GM19035 (cell line): ENCODE data around the gene KIF25.

Experiments
- ATAC-seq: cut with Tn5 transposase; IDR thresholded peaks from one replicate; pipeline ENCODE4 v1.9.1; 2021; ENCODE audit not compliant: unreplicated experiment

KIF25 gene

GRCh38 chr6:168016176-168016620 lies 18.7 kb downstream of the KIF25 start:
- no peak for ATAC-seq

GRCh38 chr6:168016721-168017525 lies 19.5 kb downstream of the KIF25 start:
- no peak for ATAC-seq

- ATAC-seq, result no peak
Measured at GRCh38 chr6:168017629-168018028, 20.2 kb downstream of the KIF25 start.

GRCh38 chr6:168018664-168019063 lies 21.2 kb downstream of the KIF25 start:
- ATAC-seq, result no peak

DNA sequence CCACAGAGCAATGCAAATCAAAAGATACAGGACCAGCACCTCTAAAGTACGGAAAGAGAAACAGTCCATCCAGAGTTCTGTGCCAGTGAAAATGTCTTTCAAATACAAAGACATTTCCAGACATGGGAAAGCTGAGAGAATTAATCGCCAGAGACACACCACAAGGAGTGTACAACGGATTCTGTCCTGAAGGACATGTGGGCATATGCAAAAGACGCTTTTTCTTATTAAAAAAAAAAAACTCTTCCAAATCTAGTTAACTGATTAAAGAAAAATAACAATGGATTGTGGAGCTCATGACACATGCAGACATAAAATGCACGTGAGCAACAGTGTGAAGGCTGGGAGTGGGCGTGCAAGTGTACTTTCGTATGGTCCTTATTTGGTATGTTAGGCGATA lies 22.8 kb downstream of the KIF25 start:
- ATAC-seq, result no peak

DNA sequence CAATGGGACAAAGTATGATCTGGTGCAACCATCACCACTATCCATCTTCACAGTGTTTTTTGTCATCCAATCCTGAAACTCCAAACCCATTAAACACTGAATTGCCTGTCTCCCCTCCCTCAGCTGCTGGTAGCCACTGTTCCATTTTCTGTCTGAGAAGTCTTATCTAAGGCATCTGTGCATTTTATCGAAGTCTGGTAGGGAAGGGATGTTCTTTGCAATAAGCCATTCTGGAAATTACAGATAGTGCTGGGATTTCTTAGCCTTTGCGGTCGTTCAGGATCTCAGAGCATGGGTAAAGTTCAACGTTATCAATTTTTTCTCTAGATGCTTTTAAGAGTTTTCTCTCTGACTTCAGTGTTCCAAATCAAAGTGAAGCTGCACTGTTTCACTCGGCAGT lies 24.1 kb downstream of the KIF25 start:
- ATAC-seq, result no peak

DNA sequence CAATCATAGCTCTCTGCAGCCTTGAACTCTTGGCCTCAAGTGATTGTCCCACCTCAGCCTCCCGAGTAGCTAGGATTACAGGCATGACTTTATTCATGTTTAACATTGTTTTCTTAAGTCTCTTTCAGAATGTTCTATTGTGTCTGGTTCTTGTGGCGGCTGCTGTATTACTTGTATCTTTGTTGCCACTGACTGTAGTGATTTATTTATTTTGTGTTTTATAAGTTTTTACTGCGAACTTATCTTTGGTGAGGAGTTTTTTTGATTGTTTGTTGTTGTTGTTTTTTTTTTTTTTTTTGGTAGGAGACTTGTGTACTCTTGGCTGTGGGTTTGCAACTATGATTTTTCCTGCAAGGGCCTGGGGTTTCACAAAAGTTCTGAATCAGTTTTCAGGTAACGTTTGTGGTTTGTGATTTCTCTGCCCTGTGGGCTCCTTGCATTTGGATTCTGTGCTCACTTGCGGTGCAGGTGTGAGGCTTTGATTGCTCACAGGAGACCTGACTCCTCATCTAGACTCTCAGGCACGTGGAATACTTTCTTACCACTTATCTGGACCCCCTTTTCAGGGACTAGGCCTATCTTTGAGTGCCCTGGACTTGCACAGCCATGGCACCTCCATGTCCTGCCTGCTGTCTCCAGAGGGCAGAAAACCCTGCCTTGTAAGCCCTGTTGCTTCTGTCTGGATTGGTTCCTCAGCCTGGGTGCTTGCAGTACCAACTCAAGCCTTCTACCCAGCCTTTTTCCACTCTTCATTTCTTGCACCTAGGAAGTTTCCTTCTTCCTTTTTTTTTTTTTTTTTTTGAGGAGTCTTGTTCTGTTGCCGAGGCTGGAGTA lies 25.2 kb downstream of the KIF25 start:
- ATAC-seq, result no peak

DNA sequence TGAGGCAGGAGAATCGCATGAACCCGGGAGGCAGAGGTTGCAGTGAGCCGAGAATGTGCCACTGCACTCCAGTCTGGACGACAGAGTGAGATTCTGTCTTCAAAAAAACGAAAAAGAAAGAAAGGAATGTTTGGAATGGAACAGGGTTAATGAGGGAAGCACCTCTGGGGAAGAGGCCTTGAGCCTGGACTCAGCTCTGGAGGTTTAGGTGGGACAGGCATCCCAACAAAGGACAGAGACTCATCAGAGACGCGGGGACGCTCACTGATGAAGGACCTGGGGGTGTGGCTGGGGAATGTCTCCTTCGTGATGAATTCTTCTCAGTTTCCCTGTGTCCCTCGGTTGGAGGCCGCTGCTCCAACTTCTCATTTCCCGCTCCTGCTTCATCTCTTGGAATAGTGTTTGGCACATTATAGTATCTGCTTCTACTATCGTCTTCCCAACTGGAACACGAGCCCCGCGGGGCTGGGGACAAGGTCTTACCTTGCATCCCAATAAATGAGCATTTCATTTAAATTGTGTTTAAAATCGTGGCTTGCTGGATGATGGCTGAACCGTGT lies 27.6 kb downstream of the KIF25 start:
- ATAC-seq, result no peak

- ATAC-seq, result no peak
Measured at GRCh38 chr6:168025831-168026710, 28.6 kb downstream of the KIF25 start.

GRCh38 chr6:168026925-168027324 lies 29.5 kb downstream of the KIF25 start:
- ATAC-seq, result no peak

GRCh38 chr6:168027521-168027920 lies 30.1 kb downstream of the KIF25 start:
- no peak for ATAC-seq

DNA sequence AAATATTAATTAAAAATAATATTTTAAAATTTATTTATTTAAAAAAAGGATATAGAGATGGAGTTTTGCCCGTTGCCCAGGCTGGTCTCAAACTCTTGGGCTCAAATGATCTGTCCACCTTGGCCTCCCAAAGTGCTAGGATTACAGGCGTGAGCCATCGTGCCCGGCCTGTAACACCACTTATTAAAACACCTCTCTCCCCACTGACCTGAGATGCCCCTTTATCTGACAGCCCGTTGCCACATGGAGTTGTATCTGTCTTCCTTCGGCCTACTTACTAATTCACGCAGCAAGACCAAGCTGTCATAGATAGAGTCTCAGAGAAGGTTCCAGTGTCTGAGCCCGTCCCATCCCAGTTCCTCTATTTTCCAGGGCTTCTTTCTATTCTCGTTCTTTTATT lies 30.7 kb downstream of the KIF25 start:
- ATAC-seq, result no peak

- no peak for ATAC-seq
Measured at GRCh38 chr6:168029459-168030217, 32.2 kb downstream of the KIF25 start.

GRCh38 chr6:168030218-168030746 lies 32.8 kb downstream of the KIF25 start:
- no peak for ATAC-seq

DNA sequence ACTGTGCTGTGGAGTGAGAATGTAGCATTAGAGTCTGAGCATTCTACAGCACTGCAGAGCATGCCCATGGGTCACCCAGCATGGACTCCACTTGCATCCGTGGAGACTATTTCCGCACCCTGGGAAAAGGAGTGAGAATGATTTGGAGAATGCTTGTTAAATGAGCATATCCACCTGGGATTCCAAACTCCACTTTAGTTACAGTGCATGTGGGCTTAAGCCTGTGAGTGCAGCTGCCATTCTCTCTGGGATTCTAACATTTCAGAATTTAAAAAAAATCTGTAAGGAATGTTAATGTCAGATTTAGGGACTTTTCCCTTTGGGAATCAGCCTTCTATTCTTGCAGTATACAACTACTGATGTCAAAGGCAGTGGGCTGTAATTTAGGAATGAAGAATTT lies 33.4 kb downstream of the KIF25 start:
- ATAC-seq, result no peak

GRCh38 chr6:168031411-168031971 lies 34.0 kb downstream of the KIF25 start:
- no peak for ATAC-seq

- ATAC-seq, result no peak
Measured at GRCh38 chr6:168032005-168032760, 34.7 kb downstream of the KIF25 start.

- ATAC-seq, result no peak
Measured at GRCh38 chr6:168033791-168034190, 36.3 kb downstream of the KIF25 start.

GRCh38 chr6:168034537-168034936 lies 37.1 kb downstream of the KIF25 start:
- no peak for ATAC-seq
